Measurements from ENCODE around the gene CASK. TPM values are rescaled to one million over a fixed set of nuclear protein-coding genes. Genes with fewer than 3 reads are reported as not detected.
"Not testable (repeated sequence)": the region's sequence is repeated elsewhere in the genome, so short reads cannot be mapped to it uniquely, and the experiment has no call there.

The CASK gene
- total RNA-seq, 1 experiment from 2014 or later, result 42.5 TPM

- DNase-seq (ENCODE audit: low read depth), result no peak
- in situ Hi-C loops (cut with HindIII; ENCODE audit: low pct_unique_long_range_greater_than_20kb, low sequenced_read_pairs), result no loop called here
These were observed 238.4 kb downstream of the CASK start for GRCh38 chrX:41684940-41685339.

GRCh38 chrX:41684138-41684537 lies 239.2 kb downstream of the CASK start:
- in situ Hi-C loops (cut with HindIII; ENCODE audit: low pct_unique_long_range_greater_than_20kb, low sequenced_read_pairs), result no loop called here
- DNase-seq (ENCODE audit: low read depth), result no peak

GRCh38 chrX:41677183-41678060 lies 245.9 kb downstream of the CASK start:
- in situ Hi-C loops (cut with HindIII; ENCODE audit: low pct_unique_long_range_greater_than_20kb, low sequenced_read_pairs), result no loop called here
- DNase-seq (ENCODE audit: low read depth), result no peak

- DNase-seq (ENCODE audit: low read depth); in situ Hi-C loops (cut with HindIII; ENCODE audit: low pct_unique_long_range_greater_than_20kb, low sequenced_read_pairs): not testable (repeated sequence)
These were observed 247.0 kb downstream of the CASK start for GRCh38 chrX:41676361-41676760.

GRCh38 chrX:41672643-41673042 lies 250.7 kb downstream of the CASK start:
- in situ Hi-C loops (cut with HindIII; ENCODE audit: low pct_unique_long_range_greater_than_20kb, low sequenced_read_pairs), result no loop called here
- no peak for DNase-seq (ENCODE audit: low read depth)

- DNase-seq (ENCODE audit: low read depth), result no peak
These were observed 252.3 kb downstream of the CASK start for GRCh38 chrX:41671082-41671481.

GRCh38 chrX:41670112-41670511 lies 253.2 kb downstream of the CASK start:
- in situ Hi-C loops (cut with HindIII; ENCODE audit: low pct_unique_long_range_greater_than_20kb, low sequenced_read_pairs), result no loop called here
- DNase-seq (ENCODE audit: low read depth), result no peak

More at GRCh38 chrX:41671082-41671481, 252.3 kb downstream of the CASK start:
- in situ Hi-C loops (cut with HindIII; ENCODE audit: low pct_unique_long_range_greater_than_20kb, low sequenced_read_pairs), result no loop called here

- in situ Hi-C loops (cut with HindIII; ENCODE audit: low pct_unique_long_range_greater_than_20kb, low sequenced_read_pairs), result no loop called here
- DNase-seq (ENCODE audit: low read depth), result no peak
These were observed 255.7 kb downstream of the CASK start for GRCh38 chrX:41667631-41668030.

GRCh38 chrX:41666251-41666650 lies 257.1 kb downstream of the CASK start:
- in situ Hi-C loops (cut with HindIII; ENCODE audit: low pct_unique_long_range_greater_than_20kb, low sequenced_read_pairs), result no loop called here
- no peak for DNase-seq (ENCODE audit: low read depth)

GRCh38 chrX:41665686-41666085 lies 257.7 kb downstream of the CASK start:
- no peak for DNase-seq (ENCODE audit: low read depth)
- in situ Hi-C loops (cut with HindIII; ENCODE audit: low pct_unique_long_range_greater_than_20kb, low sequenced_read_pairs), result no loop called here

GRCh38 chrX:41664908-41665307 lies 258.4 kb downstream of the CASK start:
- in situ Hi-C loops (cut with HindIII; ENCODE audit: low pct_unique_long_range_greater_than_20kb, low sequenced_read_pairs), result no loop called here
- DNase-seq (ENCODE audit: low read depth), result no peak

- no peak for DNase-seq (ENCODE audit: low read depth)
- in situ Hi-C loops (cut with HindIII; ENCODE audit: low pct_unique_long_range_greater_than_20kb, low sequenced_read_pairs), result no loop called here
These were observed 258.9 kb downstream of the CASK start for GRCh38 chrX:41664375-41664901.

- in situ Hi-C loops (cut with HindIII; ENCODE audit: low pct_unique_long_range_greater_than_20kb, low sequenced_read_pairs), result no loop called here
- DNase-seq (ENCODE audit: low read depth), result no peak
These were observed 261.8 kb downstream of the CASK start for GRCh38 chrX:41661366-41662095.

GRCh38 chrX:41655631-41656030 lies 267.7 kb downstream of the CASK start:
- DNase-seq (ENCODE audit: low read depth), result peak; percentile 19
- in situ Hi-C loops (cut with HindIII; ENCODE audit: low pct_unique_long_range_greater_than_20kb, low sequenced_read_pairs), result no loop called here

- in situ Hi-C loops (cut with HindIII; ENCODE audit: low pct_unique_long_range_greater_than_20kb, low sequenced_read_pairs), result no loop called here
- DNase-seq (ENCODE audit: low read depth), result no peak
These were observed 268.3 kb downstream of the CASK start for GRCh38 chrX:41655101-41655500.

GRCh38 chrX:41653125-41653524 lies 270.2 kb downstream of the CASK start:
- in situ Hi-C loops (cut with HindIII; ENCODE audit: low pct_unique_long_range_greater_than_20kb, low sequenced_read_pairs), result no loop called here
- DNase-seq (ENCODE audit: low read depth), result no peak

GRCh38 chrX:41646201-41646600 lies 277.2 kb downstream of the CASK start:
- in situ Hi-C loops (cut with HindIII; ENCODE audit: low pct_unique_long_range_greater_than_20kb, low sequenced_read_pairs); DNase-seq (ENCODE audit: low read depth): not testable (repeated sequence)

GRCh38 chrX:41634284-41634683 lies 289.1 kb downstream of the CASK start:
- in situ Hi-C loops (cut with HindIII; ENCODE audit: low pct_unique_long_range_greater_than_20kb, low sequenced_read_pairs), result no loop called here
- DNase-seq (ENCODE audit: low read depth), result no peak

GRCh38 chrX:41630091-41630490 lies 293.3 kb downstream of the CASK start:
- DNase-seq (ENCODE audit: low read depth), result no peak
- in situ Hi-C loops (cut with HindIII; ENCODE audit: low pct_unique_long_range_greater_than_20kb, low sequenced_read_pairs), result no loop called here
